ENCODE data around the gene RNF220.
A peak's percentile ranks its signal among the peaks of the same experiment; 100 is the strongest.
"Not testable (repeated sequence)": the region's sequence is repeated elsewhere in the genome, so short reads cannot be mapped to it uniquely, and the experiment has no call there.

RNF220 gene

DNA sequence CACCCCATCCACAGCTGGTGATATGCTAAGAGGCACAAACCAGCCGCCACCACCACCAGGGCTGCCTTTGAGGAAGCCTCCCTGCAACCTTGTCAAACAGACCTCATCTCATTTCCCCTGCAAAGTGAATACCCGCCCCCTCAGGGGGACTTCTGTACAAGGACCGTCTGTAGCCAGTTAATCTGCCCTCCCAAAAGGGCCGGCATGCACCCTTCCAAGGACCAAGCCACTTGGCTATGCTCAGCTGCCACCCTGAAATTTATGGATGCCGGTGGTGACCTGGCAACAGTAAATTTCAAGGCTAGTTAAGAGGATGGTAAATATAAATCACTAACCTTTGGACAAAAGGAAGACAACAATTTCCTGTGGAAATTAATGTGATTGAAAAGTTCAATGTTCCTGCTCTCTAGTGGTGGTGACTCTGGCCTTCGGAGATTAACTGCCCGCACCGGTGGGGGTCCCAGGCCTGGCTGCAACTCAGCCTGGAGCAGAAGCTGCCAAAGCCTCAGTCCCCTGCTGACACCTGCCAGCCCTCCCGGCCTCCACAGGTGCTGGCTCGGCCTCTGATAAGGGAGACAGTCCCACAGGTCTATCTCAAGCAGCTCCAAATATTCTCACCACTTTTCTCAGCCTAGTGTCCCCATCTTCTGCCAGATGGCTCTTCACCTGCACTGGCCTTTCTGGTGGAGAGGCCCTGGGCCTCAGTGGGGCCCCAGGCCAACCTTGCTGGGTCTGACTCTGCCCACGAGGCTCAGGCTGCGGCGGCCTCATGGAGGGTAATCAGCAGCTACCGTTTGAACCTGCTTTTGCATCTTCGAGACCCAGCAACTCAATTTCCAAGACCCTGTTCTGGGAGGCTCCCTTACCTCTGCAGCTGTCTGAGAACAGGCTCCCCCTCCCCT is 257.0 kb downstream of the RNF220 start:
- DNase-seq = no peak

- DNase-seq = no peak
Observed at GRCh38 chr1:44662683-44663030, 257.6 kb downstream of the RNF220 start.

GRCh38 chr1:44663417-44663816 is 258.4 kb downstream of the RNF220 start:
- DNase-seq = no peak

GRCh38 chr1:44664730-44665370 is 259.8 kb downstream of the RNF220 start:
- no peak for DNase-seq

DNA sequence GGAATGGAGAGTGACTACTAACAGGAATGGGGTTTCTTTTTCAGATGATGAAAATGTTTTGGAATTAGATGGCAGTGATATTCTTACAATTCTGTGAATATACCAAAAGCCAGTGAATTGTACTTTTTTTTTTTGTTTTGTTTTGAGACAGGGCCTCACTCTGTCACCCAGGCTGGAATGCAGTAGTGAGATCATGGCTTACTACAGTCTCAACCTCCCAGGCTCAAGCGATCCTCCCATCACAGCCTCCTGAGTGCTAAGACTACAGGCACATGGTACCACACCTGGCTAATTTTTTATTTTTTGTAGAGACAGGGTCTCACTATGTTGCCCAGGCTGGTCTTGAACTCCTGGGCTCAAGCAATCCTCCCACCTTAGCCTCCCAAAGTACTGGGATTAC is 261.7 kb downstream of the RNF220 start:
- not testable (repeated sequence) for DNase-seq

DNA sequence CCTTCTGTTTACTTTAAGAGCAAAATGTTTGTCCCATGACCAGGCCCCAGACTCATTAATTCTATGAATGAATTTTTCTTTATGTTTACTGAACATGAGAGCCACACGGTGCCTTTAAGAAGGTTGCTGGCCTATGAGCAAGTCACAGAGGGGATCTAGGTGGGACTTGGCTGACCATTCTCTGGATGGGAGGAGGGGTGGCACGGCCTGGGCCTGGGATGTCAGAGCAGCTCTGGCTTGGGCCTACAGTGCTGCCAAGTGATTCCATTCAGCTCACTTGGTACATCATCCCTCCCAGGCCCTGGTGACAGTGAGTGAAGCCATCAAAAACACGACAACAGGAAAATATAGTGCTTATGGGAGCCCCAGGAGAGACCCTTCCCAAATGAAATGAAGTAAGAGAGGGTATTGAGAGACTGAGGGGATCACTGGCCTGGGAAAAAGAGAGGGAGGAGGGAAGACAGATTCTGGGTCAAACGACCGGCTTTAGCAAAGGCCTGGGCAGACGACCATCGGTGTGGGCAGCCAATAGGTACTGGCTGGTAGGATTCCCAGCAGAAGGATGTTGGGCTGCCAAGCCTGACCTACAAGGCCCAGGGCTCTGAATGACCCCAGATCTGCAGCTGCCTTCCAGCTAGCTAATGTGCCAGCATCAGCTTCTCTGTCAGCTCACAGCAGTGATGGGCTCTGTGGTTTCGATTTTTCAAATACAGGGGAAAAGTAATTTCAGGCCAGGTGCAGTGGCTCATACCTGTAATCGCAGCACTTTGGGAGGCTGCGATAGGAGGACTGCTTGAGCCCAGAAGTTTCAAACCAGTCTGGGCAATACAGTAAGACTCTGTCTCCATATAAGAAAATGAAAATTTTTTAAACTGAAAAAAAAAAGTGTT is 265.9 kb downstream of the RNF220 start:
- DNase-seq = no peak

GRCh38 chr1:44672254-44672955 is 267.4 kb downstream of the RNF220 start:
- DNase-seq = no peak

DNA sequence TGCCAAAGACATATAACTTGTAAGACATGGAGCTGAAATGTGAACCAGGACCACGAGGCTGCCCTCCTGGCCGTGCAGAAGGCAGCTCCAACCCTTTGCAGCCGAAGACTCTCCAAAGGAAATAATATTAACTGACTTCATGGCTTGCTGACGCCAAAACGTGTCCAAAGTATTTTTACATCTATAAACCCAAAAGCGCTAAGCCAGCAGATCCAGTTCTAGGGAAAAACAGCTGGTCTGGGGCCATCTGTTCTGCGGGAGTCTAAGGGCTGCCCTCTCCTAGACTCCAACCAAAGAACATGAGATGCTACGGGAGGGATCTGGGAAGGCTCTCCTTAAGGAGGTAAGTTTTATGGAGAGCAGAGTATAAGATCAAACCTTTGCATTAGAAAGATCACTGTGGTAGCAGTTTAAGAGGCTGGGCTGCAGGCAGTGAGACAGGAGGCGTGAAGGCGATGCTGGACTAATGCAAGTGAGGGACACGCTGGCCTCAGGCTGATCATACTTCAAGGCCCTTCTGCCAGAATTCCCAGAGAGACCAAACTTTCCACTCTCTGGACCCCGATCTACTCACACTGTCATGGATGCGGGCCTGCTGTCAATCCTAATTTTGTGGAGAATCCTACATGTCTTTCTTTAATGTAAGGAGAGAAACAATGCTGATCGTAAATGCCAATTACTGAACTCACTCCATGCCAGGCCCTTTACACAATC is 268.1 kb downstream of the RNF220 start:
- DNase-seq = no peak

GRCh38 chr1:44673675-44674112 is 268.6 kb downstream of the RNF220 start:
- no peak for DNase-seq

DNA sequence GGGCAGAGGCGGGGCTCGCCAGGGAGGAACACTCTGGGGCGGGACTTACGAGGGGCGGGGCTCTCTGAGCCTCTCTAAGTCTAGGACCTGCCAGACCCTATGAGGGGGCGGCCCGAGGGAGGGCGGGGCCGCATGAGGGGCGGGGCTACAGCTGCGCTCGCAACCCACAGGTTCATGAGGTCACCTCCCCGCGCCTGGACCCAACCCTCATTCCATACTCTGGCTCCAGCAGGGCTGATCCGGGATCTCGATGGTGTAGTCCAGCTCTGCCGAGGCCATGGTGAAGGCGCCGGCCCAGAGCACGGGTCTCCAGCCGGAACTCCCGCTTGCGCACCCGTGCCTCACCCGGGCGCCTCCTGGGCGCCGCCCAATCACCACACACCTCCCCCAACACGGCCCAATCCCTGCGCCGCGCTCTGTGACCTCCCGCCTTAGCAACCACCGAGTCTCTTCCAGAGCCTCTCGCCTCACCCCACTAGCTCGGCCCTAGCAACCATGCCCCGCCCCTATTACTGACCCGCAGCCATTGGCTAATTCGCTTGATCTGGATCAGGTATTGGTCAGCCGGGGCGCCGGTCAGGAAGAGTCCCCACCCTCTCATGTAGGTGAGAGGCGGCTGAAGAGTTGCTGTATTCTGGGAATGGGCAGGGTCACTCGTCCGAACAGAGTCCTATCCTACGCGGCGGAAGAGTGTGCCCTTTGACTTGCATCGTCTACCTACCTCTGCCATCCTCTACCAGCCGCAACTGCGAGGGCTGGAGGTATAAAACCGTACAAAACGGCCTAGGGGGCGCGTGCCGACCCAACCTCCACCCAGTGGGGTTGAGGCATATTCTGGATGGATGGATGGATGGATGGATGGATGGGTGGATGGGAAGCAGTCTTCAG is 269.3 kb downstream of the RNF220 start, which contains the start of the genes ARMH1 and TMEM53:
Gene ARMH1 (plus strand): TSS at position 602 of the 888 bp plus-strand sequence. CDS start 14,984 bp downstream, outside the sequence.
Gene TMEM53 (minus strand): TSS at position 369 of the 888 bp plus-strand sequence. CDS start 90 bp downstream, at position 279.
- DNase-seq = peak; percentile 100

GRCh38 chr1:44675186-44675585 is 270.1 kb downstream of the RNF220 start:
- no peak for DNase-seq

DNA sequence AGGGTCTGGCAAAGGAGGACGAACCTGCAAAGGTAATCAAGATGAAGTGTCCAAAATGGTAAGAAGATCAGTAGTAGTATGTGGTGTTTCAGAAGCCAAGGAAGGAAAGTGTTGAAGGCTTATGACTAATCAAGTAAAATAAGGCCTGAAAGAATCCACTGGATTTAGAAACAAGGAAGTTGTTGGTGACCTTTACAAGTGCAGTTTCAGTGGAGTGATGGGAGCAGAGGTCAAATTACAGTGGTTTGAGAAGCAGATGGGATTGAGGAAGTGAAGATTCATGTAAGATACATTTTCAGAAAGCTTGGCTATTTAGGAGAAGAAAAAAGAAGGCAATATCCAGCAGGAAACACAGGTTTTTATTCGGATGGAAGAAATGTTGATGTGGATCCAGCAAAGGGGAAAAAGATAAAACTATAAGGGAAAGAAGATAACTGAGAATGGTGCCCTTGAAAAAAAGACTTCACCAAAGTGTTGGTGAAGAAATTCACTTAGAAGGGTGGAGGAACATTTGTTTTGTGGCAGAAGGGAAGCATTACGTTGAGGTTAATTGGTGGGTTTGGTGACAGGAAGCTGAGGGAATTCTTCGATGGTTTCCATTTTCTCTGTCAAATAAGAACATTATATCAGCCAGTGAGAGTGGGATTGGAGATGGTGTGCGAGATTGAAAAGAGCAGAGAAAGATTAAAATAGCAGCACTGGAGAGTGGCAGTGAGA is 271.6 kb downstream of the RNF220 start:
- DNase-seq = no peak

DNA sequence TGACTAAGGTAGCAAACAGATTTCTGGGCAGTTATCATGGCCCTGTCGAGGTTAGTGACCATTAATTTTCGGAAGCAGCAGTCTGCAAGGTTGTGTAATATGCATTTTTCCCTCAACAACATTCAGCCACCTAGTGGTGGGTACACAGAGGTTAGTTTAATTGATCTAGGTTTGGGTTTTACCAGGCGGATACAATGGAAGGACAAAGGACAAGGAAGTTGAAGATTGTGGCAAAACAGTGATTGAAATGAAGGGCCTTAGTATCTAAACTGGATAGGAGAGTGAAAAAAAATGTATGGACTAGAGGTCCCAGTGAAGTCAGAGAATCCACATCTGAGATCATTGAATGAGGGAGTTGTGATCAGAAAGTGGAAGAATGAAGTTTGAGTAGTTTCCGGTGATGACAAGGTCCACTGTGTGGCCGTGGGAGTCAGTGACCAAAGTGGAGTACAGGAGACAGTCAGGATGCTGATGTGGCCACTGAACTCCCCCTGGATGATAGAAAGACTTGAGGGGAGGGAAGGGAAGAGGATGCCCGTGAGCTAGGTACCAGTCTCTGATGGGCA is 272.2 kb downstream of the RNF220 start:
- peak; percentile 33 to 50 for DNase-seq

DNA sequence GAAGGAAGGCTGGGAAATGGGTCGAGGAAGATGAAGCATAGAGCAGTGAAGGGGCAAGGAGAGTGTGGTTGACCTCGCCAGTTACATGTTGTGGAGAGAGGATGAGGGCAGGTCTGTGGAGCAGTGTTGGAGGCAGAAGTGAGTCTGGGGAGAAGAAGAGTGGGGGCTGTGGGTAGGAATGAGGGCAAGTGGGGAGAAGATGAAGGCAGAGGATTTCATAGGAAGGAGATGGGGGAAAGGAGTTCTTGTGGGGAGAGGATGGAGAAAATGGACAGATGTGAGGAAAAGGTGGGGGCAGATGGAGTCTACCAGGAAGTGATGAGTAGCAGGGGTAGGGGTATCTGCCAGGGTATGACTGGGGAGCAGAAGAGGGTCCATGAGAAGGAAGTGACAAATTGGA is 273.1 kb downstream of the RNF220 start:
- DNase-seq = no peak

- no peak for DNase-seq
Observed at GRCh38 chr1:44678626-44679025, 273.6 kb downstream of the RNF220 start.

- no peak for DNase-seq
Observed at GRCh38 chr1:44679468-44679867, 274.4 kb downstream of the RNF220 start.

DNA sequence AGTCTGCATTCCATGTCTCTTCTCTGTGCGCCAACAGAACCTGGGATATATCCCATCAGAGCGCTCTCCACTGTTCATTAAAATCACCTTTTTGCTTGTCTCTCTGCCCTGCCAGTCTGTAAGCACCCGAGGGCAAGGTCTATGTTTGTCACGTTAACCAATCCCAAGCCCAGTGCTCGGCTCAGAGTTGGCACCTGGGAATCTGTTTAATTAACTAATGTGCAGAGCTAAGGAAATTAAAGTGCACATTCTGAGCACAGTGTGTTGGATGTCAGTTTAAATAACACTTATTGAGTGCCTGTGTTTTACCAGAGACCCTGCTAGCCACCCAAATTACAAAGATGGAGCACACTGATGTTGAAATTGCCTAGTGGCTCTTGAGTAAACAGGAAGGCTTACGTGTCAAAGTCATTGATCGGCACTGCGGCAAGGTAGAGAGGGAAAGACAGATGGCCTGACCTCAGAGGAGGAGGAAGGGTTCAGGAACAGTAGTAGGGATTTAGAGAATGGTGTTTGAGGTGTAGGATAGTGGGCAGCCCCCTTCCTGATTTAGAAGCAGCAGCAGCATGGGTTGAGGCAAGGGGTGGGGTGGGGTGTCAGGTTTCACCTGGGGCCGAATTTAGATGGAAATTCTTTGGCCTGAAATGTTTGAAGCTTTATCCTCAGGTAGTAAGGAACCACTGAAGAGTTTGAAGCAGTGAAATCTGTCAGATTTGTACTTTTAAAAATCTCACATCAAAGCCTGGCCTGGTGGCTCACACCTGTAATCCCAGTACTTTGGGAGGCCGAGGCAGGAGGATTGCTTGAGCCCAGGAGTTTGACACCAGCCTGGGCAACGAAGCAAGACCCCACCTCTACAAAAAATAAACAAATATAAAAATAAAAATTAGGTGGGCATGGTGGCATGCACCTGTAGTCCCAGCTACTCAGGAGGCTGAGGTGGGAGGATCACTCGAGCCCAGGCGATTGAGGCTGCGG is 277.1 kb downstream of the RNF220 start:
- peak in 1 of 2 experiments; percentile 49 for DNase-seq

DNA sequence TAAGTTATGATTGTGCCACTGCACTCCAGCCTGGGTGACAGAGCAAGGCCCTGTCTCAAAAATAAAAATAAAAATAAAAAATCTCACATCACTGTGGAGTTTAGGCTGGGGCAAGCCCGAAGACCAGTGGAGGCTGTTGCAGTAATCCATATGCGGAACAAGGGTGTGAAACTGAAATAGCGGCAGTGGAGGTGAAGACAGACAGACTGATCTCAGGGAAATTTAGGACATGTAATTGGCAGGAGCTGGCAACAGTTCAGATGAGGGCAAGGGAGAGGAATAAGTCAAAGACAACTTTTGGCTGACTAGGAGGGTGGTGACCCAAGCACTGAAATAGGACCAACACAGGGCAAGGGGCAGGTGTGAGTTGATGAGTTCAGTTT is 277.8 kb downstream of the RNF220 start:
- no peak for DNase-seq

All from NCI-H2081 (cell line).